Motor neuron (in vitro differentiated cells): ENCODE measurements around the gene RALGAPA1. TPM values are rescaled to one million over a fixed set of nuclear protein-coding genes. Genes with fewer than 3 reads are reported as not detected.
A peak's percentile ranks its signal among the peaks of the same experiment; 100 is the strongest.
"Not testable (repeated sequence)": the region's sequence is repeated elsewhere in the genome, so short reads cannot be mapped to it uniquely, and the experiment has no call there.

Experiments
- ATAC-seq, 8 experiments: fragments of 200-7000 bp; cut with Tn5 transposase; replicated peaks in 6 of 8; 2 replicates each; pipeline ENCODE4 v1.8.0; 2021; ENCODE audit warnings: mild to moderate bottlenecking in 8 of 8, moderate library complexity in 8 of 8
- H3K27ac ChIP-seq, 2 donors: fragments of 250-450 bp; sonication (Bioruptor Pico); 2 replicates each; pipeline ENCODE4 v1.9.0; 2021; ENCODE audit warnings: antibody characterized with exemption in 2 of 2, mild to moderate bottlenecking in 2 of 2, moderate library complexity in 1 of 2
- H3K4me1 ChIP-seq, 2 donors: fragments of 250-450 bp; sonication (Bioruptor Pico); replicated peaks in 1 of 2; 2 replicates each; pipeline ENCODE4 v1.6.1; 2021; ENCODE audit warnings: antibody characterized with exemption in 2 of 2, mild to moderate bottlenecking in 2 of 2, moderate library complexity in 1 of 2
- H3K4me3 ChIP-seq, 5 donors: fragments of 250-450 bp; sonication (Bioruptor Pico); 2 replicates each; pipeline ENCODE4 v1.9.0; 2021; ENCODE audit warnings: antibody characterized with exemption in 5 of 5, mild to moderate bottlenecking in 5 of 5, moderate library complexity in 4 of 5
- WGBS, 10 experiments: fragments of 450-650 bp; shearing (Covaris generic); methylation state at CpG; one replicate each; pipeline ENCODE4 v1.0.0; 2022; 5-methylcytosine and 5-hydroxymethylcytosine counted together
- in situ Hi-C, 9 experiments: fragments of 400-800 bp; cut with MboI; loops; one replicate each; pipeline ENCODE4 v1.15.0; 2021; ENCODE audit warnings: low sequenced_read_pairs in 9 of 9, low pct_unique_long_range_greater_than_20kb in 2 of 9; ENCODE audit not compliant: unreplicated experiment in 9 of 9
- total RNA-seq, 8 experiments: library from RNA; unstranded; fragments of 300-600 nt; gene quantifications; 2 replicates each; pipeline versions ENCODE4 v1.2.3 to v1.2.4, GENCODE V29; 2022

The RALGAPA1 gene
- total RNA-seq, 8 experiments from 2014 or later: 30.2 to 71.0 (median 51.2) TPM

DNA sequence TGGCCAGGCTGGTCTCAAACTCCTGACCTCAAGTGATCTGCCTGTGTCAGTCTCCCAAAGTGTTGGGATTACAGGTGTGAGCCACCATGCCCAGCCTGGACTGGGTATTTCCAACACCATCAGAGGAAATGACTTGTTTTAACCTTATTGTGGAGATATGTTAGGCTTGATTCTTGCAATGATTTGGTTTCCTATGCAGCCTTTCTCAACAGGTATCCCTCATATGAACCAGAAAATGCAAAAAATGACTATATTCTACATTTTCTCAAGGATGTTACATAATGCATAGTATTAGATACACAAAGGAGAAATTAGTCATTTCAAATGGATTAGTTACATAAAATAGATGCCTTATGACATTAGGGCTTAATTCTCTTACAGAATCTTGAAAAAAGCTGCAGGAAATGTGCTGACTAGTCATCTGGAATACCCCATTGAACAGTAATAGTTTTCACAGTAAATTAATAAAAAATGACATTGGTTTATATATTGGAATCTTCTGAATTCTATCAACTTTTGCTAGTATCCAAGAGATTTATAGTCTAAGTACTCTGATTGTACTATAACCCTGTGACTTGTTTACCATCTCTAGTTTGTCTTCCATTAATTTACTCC lies 142.6 kb downstream of the RALGAPA1 start:
- no peak overlapping the region for H3K4me3 ChIP-seq
- no peak overlapping the region for H3K27ac ChIP-seq
- no peak for ATAC-seq
- in situ Hi-C loops: no loop called here
- no peaks in the 10 kb centered on the region for H3K4me1 ChIP-seq

DNA sequence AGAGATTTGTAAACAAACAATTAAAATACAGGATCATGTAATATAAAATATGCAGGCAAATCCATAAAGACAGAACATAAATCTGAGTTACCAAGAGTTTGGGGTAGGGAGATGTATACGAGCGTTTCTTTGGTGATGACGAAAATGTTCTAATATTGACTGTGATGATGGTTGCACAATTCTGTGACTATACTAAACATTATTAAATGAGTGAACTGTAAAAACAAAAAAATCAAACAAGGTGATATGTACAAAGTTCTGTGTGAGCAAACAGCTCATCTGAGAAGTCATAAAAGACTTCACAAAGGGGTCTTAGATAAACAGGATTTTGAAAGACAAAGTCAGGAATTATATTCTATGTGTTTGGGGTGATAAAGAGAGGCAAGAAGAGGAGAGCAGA lies 147.2 kb downstream of the RALGAPA1 start:
- H3K27ac ChIP-seq: no peak overlapping the region
- 92 to 100% (median 100%) methylated on average over 2 to 3 of the region's 3 CpGs; no CpG with 5 or more reads in 1 of the 10 experiments for WGBS, 10 experiments
- in situ Hi-C loops: no loop called here
- no peaks in the 10 kb centered on the region for H3K4me1 ChIP-seq
- H3K4me3 ChIP-seq: no peak overlapping the region
- no peak for ATAC-seq

DNA sequence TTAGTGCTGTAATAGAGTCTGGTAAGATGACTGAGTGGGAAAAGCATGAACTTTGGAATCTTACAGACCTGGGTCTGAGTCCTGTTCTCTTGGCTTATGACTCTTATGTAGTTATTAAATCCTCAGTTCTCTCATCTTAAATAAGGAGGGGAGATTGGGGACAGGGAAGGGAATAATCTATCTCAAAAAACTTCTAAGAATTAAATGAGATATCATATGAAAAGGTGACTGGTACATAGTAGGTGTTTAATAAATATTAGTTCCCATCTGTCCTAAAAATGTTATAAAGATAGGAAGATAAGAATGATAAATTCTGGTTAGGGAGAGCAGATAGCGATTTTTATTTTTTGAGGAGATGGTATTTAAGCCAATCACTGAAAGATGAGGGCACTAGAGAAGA lies 156.1 kb downstream of the RALGAPA1 start:
- 83 to 100% (median 100%) methylated on average over 1 of the region's 1 CpG; no CpG with 5 or more reads in 3 of the 10 experiments for WGBS, 10 experiments
- H3K4me3 ChIP-seq: no peak overlapping the region
- H3K4me1 ChIP-seq: no peaks in the 10 kb centered on the region
- no peak for ATAC-seq
- no peak overlapping the region for H3K27ac ChIP-seq
- in situ Hi-C loops: no loop called here

DNA sequence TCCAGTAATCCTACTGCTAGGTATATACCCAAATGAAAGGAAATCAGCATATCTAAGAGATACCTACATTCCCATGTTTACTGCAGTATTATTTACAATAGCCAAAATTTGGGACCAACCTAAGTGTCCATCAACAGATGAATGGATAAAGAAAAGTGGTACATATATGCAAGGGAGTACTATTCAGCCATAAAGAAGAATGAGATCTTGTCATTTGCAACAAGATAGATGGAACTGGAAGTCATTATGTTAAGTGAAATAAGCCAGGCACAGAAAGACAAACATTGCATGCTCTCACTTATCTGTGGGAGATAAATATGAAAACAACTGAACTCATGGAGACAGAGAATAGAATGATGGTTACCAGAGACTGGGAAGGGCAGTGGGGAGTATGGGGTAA lies 165.6 kb downstream of the RALGAPA1 start:
- in situ Hi-C loops: no loop called here
- H3K4me1 ChIP-seq: no peaks in the 10 kb centered on the region
- H3K27ac ChIP-seq: no peak overlapping the region
- no peak for ATAC-seq
- H3K4me3 ChIP-seq: no peak overlapping the region

GRCh38 chr14:35637851-35638250 lies 171.2 kb downstream of the RALGAPA1 start:
- H3K27ac ChIP-seq: no peak overlapping the region
- H3K4me3 ChIP-seq: no peak overlapping the region
- WGBS, 10 experiments: 93 to 100% (median 97%) methylated on average over 1 to 2 of the region's 2 CpGs
- in situ Hi-C loops: no loop called here
- H3K4me1 ChIP-seq: no peaks in the 10 kb centered on the region
- ATAC-seq: no peak

DNA sequence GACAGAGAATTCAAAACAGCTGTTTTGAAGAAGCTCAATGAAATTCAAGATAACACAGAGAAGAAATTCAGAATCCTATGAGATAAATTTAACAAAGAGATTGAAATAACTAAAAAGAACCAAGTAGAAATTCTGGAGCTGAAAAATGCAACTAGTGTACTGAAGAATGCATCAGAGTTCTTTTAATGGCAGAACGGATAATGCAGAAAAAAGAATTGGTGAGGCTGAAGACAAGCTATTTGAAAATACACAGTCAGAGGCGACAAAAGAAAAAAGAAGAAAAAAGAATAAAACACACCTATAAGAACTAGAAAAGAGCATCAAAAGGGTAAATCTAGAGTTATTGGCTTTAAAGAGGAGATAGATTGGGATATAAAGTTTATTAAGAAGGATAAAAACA lies 171.8 kb downstream of the RALGAPA1 start:
- WGBS, 10 experiments: 88 to 100% (median 95%) methylated on average over 1 to 2 of the region's 2 CpGs; no CpG with 5 or more reads in 1 of the 10 experiments
- Histone ChIP-seq H3K4me3 (no peak overlapping the region), H3K27ac (no peak overlapping the region), H3K4me1 (no peaks in the 10 kb centered on the region)
- no peak for ATAC-seq
- in situ Hi-C loops: no loop called here

- Histone ChIP-seq H3K27ac (no peak overlapping the region), H3K4me1 (no peaks in the 10 kb centered on the region), H3K4me3 (no peak overlapping the region)
- 0 to 88% (median 46%) methylated on average over 1 of the region's 1 CpG; no CpG with 5 or more reads in 3 of the 10 experiments for WGBS, 10 experiments
- no peak for ATAC-seq
- in situ Hi-C loops: no loop called here
Measured at GRCh38 chr14:35632676-35633075, 176.4 kb downstream of the RALGAPA1 start.

DNA sequence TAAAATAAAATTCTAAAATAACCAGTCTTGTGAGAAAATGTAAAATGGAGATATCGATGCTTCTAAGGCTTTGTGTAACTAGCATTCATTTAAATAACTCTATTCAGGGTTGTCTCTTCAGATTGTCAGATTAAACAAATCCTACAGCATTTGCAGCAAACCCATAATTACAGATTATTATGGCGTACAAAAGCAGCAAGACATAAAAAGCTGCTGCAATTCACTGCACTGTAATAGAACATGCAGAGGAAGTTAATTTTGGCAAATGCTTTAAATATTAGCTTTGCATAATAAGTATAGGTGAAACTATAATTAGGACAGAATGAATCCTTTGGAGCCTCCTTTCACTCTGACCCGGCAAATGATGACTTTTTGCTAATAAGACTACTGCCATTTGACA lies 176.8 kb downstream of the RALGAPA1 start:
- in situ Hi-C loops: no loop called here
- ATAC-seq: no peak
- no peak overlapping the region for H3K4me3 ChIP-seq
- no peak overlapping the region for H3K27ac ChIP-seq
- H3K4me1 ChIP-seq: no peaks in the 10 kb centered on the region
- 92 to 100% (median 98%) methylated on average over 1 to 3 of the region's 3 CpGs for WGBS, 10 experiments

DNA sequence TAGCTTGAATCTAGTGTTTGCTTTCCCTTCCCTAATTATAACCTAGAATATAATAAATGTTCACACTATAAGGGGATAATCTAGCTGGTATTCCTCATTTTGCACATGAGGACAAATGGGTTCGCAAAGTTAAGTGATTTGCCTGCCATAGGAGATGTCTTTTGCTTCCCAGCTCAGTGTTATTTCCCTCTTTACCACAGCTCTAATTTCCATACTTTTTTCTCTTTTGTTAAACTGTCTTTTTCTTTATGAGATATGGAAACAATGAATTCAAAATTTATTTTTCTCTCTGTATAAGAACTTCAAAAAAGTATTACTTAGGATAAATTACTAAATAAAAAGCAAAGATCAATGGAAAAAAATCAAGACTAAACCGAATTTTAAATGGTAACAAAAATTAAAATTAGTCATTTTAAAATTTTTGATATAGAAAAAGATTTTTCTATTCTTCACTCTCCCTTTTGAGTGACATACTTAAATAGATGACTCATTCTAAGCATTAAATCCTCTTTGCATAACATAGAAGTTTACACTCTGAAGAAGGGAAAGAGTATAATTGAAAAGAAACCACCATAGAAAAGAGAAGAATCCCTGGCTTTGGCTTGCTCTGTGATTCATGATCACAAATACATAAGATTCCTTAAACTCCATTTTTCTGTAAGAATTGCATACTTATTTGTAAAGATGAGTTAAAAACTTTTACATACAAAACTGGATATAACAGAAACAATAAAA lies 177.9 kb downstream of the RALGAPA1 start:
- peak in 2 of 8 experiments; percentile 23 to 25 for ATAC-seq
- no peak overlapping the region for H3K27ac ChIP-seq
- H3K4me1 ChIP-seq: no peaks in the 10 kb centered on the region
- in situ Hi-C loops: no loop called here
- 43 to 100% (median 86%) methylated on average over 1 to 2 of the region's 2 CpGs; no CpG with 5 or more reads in 1 of the 10 experiments for WGBS, 10 experiments
- H3K4me3 ChIP-seq: no peak overlapping the region

GRCh38 chr14:35628989-35629388 lies 180.1 kb downstream of the RALGAPA1 start:
- H3K4me3 ChIP-seq: no peak overlapping the region
- no peak for ATAC-seq
- in situ Hi-C loops: no loop called here
- H3K27ac ChIP-seq: no peak overlapping the region
- no peaks in the 10 kb centered on the region for H3K4me1 ChIP-seq
- 50 to 100% (median 91%) methylated on average over 1 to 3 of the region's 3 CpGs for WGBS, 10 experiments

- WGBS, 10 experiments: 41 to 100% (median 90%) methylated on average over 1 to 2 of the region's 2 CpGs; no CpG with 5 or more reads in 1 of the 10 experiments
- H3K27ac ChIP-seq, H3K4me3 ChIP-seq, ATAC-seq, in situ Hi-C loops, H3K4me1 ChIP-seq: not testable (repeated sequence)
Measured at GRCh38 chr14:35626947-35627346, 182.1 kb downstream of the RALGAPA1 start.

DNA sequence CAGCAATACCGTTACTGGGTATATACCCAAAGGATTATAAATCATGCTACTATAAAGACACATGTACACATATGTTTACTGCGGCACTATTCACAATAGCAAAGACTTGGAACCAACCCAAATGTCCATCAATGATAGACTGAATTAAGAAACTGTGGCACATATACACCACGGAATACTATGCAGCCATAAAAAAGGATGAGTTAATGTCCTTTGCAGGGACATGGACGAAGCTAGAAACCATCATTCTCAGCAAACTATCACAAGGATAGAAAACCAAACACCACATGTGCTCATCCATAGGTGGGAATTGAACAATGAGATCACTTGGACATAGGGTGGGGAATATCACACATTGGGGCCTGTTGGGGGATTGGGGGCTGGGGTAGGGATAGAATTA lies 187.1 kb downstream of the RALGAPA1 start:
- in situ Hi-C loops, ATAC-seq, H3K4me3 ChIP-seq, H3K27ac ChIP-seq, H3K4me1 ChIP-seq: not testable (repeated sequence)
- 80 to 92% (median 83%) methylated on average over 1 to 2 of the region's 4 CpGs; no CpG with 5 or more reads in 7 of the 10 experiments for WGBS, 10 experiments

DNA sequence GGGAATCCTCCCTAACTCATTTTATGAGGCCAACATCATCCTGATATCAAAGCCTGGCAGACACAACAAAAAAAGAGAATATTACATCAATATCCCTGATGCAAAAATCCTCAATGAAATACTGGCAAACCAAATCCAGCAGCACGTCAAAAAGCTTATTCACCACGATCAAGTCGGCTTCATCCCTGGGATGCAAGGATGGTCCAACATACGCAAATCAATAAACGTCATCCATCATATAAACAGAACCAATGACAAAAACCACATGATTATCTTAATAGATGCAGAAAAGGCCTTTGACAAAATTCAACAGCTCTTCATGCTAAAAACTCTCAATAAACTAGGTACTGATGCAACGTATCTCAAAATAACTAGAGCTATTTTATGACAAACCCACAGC lies 189.1 kb downstream of the RALGAPA1 start:
- ATAC-seq, in situ Hi-C loops, H3K27ac ChIP-seq, H3K4me3 ChIP-seq, H3K4me1 ChIP-seq: not testable (repeated sequence)
- 97 to 100% (median 100%) methylated on average over 1 to 6 of the region's 6 CpGs; no CpG with 5 or more reads in 6 of the 10 experiments for WGBS, 10 experiments

DNA sequence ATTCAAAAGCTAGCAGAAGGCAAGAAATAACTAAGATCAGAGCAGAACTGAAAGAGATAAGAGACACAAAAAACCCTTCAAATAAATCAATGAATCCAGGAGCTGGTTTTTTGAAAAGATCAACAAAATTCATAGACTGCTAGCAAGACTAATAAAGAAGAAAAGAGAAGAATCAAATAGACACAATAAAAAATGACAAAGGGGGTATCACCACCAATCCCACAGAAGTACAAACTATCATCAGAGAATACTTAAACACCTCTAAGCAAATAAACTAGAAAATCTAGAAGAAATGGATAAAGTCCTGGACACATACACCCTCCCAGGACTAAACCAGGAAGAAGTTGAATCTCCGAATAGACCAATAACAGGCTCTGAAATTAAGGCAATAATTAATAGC lies 189.6 kb downstream of the RALGAPA1 start:
- in situ Hi-C loops, H3K4me3 ChIP-seq, H3K4me1 ChIP-seq, H3K27ac ChIP-seq, ATAC-seq: not testable (repeated sequence)
- WGBS, 10 experiments: 67 to 100% (median 100%) methylated on average over 1 of the region's 1 CpG; no CpG with 5 or more reads in 5 of the 10 experiments
